Dendritic cell treated with granulocyte-macrophage colony-stimulating factor and Interleukin-4, amounts not matched to agents 40 ng/mL and 50 ng/mL, for 4 days (primary cell): ENCODE measurements around the gene COL23A1.

Source experiments
- H3K27ac Mint-ChIP-seq: one replicate; pipeline ENCODE4 v1.8.0; 2022; ENCODE audit warnings: mild to moderate bottlenecking, mixed read lengths
- H3K27me3 Mint-ChIP-seq: one replicate; pipeline ENCODE4 v1.8.0; 2022; ENCODE audit warnings: mild to moderate bottlenecking, mixed read lengths
- H3K36me3 Mint-ChIP-seq: one replicate; pipeline ENCODE4 v1.8.0; 2022; ENCODE audit warnings: low read depth, mixed read lengths
- H3K4me1 Mint-ChIP-seq: one replicate; pipeline ENCODE4 v1.8.0; 2022; ENCODE audit warnings: low read depth, mixed read lengths
- H3K4me3 Mint-ChIP-seq: one replicate; pipeline ENCODE4 v1.8.0; 2022; ENCODE audit warnings: mild to moderate bottlenecking, moderate library complexity, mixed read lengths
- H3K9me3 Mint-ChIP-seq: one replicate; pipeline ENCODE4 v1.8.0; 2022; ENCODE audit warnings: mixed read lengths
- intact Hi-C: fragments of 100-400 bp; cut with micrococcal nuclease; formaldehyde crosslinking; loops from one replicate; pipeline ENCODE4 v1.15.0; 2022

The COL23A1 gene

DNA sequence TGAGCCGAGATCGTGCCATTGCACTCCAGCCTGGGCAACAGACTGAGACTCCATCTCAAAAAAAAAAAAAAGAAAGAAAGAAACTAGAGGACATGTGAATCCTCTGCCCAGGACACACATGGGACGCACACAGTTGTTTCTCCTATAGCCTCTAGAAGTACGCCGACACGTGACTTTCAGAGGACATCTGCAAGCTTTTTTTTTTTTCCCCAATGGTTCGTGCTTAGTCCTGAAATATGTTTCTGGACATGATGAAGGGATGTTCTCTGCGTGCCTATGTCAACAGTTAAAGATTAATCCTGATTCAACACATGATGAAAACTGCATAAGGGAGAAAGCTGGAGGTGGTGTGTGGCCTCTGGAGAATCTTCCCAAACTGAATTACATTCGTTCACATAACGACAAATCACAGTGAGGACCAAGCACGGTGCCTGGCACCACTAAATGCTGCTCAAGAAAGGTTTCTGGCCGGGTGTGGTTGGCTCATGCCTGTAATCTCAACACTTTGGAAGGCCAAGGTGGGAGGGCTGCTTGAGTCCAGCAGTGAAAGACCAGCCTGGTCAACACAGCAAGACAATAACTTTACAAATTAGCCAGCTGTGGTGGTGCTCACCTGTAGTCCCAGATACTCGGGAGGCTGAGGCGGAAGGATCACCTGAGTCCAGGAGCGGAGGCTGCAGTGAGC lies 9.8 kb downstream of the COL23A1 start:
- no peaks in the 10 kb centered on the region for H3K9me3 Mint-ChIP-seq
- H3K27me3 Mint-ChIP-seq: peaks cover 30% of the 10 kb centered on the region
- H3K4me1 Mint-ChIP-seq: peaks cover 12% of the 10 kb centered on the region
- H3K27ac Mint-ChIP-seq: no peak overlapping the region
- H3K36me3 Mint-ChIP-seq: no peaks in the 10 kb centered on the region
- intact Hi-C loops: no loop called here
- no peak overlapping the region for H3K4me3 Mint-ChIP-seq

GRCh38 chr5:178577944-178578343 lies 12.2 kb downstream of the COL23A1 start:
- no peaks in the 10 kb centered on the region for H3K9me3 Mint-ChIP-seq
- H3K27ac Mint-ChIP-seq: no peak overlapping the region
- no peaks in the 10 kb centered on the region for H3K36me3 Mint-ChIP-seq
- H3K4me3 Mint-ChIP-seq: no peak overlapping the region
- peaks cover 38% of the 10 kb centered on the region for H3K27me3 Mint-ChIP-seq
- H3K4me1 Mint-ChIP-seq: peaks cover 12% of the 10 kb centered on the region
- intact Hi-C loops: no loop called here

- intact Hi-C loops: no loop called here
Observed at GRCh38 chr5:178577376-178577839, 12.8 kb downstream of the COL23A1 start.

DNA sequence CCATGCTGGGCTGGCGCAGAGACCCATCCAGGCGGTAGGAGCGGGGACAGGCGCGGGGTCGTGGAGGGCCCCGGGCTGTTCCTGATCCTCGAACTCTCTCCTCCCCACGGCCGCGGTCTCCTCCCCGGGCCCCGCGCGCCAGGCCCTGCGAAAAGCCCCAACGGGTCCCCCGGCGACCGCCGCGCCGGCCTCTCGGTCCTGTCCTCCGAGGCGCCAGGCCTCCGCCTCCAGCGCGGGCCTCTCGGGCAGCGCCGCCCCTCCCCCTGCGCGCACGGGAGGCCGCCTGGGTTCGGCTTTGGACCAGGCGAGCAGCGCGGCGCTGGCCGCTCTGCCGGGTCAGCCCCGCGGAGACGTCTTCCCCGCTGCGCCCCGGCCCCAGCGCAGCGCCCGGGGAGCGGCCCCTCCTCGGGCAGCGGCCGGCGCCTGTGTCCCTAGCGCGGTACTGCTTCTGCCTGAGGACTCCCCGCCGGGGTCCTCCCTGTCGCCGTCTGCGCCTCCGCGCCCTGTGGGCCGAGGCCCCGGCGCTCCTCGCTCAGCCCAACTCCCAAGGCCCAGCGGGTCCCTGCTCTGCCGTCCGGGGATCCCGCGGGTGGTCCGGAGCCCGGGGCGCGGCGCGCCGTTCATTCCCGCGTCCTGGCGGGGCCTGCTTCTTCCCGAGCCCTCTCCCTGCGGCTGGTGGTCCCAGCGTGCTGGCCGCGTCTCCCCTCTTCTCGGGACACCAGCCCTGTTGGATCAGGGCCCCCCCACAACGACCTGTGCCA lies 13.4 kb downstream of the COL23A1 start:
- H3K4me3 Mint-ChIP-seq: peak overlapping the region; percentile 74
- peak overlapping the region; percentile 58 for H3K27ac Mint-ChIP-seq
- H3K36me3 Mint-ChIP-seq: no peaks in the 10 kb centered on the region

More at GRCh38 chr5:178577376-178577839, 12.8 kb downstream of the COL23A1 start:
- Mint-ChIP-seq H3K9me3 (peaks cover 2% of the 10 kb centered on the region), H3K4me3 (peak overlapping the region; percentile 74), H3K4me1 (peaks cover 12% of the 10 kb centered on the region), H3K27me3 (peaks cover 38% of the 10 kb centered on the region), H3K36me3 (no peaks in the 10 kb centered on the region), H3K27ac (peak overlapping the region; percentile 58)

GRCh38 chr5:178573216-178573615 lies 17.0 kb downstream of the COL23A1 start:
- peaks cover 10% of the 10 kb centered on the region for H3K9me3 Mint-ChIP-seq
- intact Hi-C loops: no loop called here
- H3K27me3 Mint-ChIP-seq: peaks cover 34% of the 10 kb centered on the region

More for the DNA sequence above, 13.4 kb downstream of the COL23A1 start:
- H3K9me3 Mint-ChIP-seq: peaks cover 8% of the 10 kb centered on the region
- H3K27me3 Mint-ChIP-seq: peaks cover 37% of the 10 kb centered on the region
- intact Hi-C loops: no loop called here
- peaks cover 12% of the 10 kb centered on the region for H3K4me1 Mint-ChIP-seq

GRCh38 chr5:178572617-178573016 lies 17.6 kb downstream of the COL23A1 start:
- intact Hi-C loops: no loop called here
- H3K36me3 Mint-ChIP-seq: no peaks in the 10 kb centered on the region
- H3K9me3 Mint-ChIP-seq: peaks cover 10% of the 10 kb centered on the region
- peaks cover 22% of the 10 kb centered on the region for H3K4me1 Mint-ChIP-seq
- H3K27me3 Mint-ChIP-seq: peaks cover 29% of the 10 kb centered on the region
- no peak overlapping the region for H3K4me3 Mint-ChIP-seq
- no peak overlapping the region for H3K27ac Mint-ChIP-seq

More at GRCh38 chr5:178573216-178573615, 17.0 kb downstream of the COL23A1 start:
- Mint-ChIP-seq H3K4me1 (peaks cover 22% of the 10 kb centered on the region), H3K27ac (no peak overlapping the region), H3K4me3 (no peak overlapping the region), H3K36me3 (no peaks in the 10 kb centered on the region)

GRCh38 chr5:178569485-178569884 lies 20.7 kb downstream of the COL23A1 start:
- Mint-ChIP-seq H3K4me1 (peaks cover 13% of the 10 kb centered on the region), H3K36me3 (no peaks in the 10 kb centered on the region), H3K9me3 (peaks cover 10% of the 10 kb centered on the region), H3K4me3 (no peak overlapping the region), H3K27ac (peak overlapping the region; percentile 10), H3K27me3 (peaks cover 9% of the 10 kb centered on the region)
- intact Hi-C loops: no loop called here

GRCh38 chr5:178564811-178565550 lies 25.2 kb downstream of the COL23A1 start:
- Mint-ChIP-seq H3K9me3 (no peaks in the 10 kb centered on the region), H3K36me3 (no peaks in the 10 kb centered on the region), H3K27ac (no peak overlapping the region), H3K4me3 (no peak overlapping the region), H3K27me3 (peaks cover 13% of the 10 kb centered on the region), H3K4me1 (peaks cover 28% of the 10 kb centered on the region)
- intact Hi-C loops: no loop called here

GRCh38 chr5:178564397-178564796 lies 25.8 kb downstream of the COL23A1 start:
- H3K4me3 Mint-ChIP-seq: no peak overlapping the region
- H3K27ac Mint-ChIP-seq: no peak overlapping the region
- peaks cover 25% of the 10 kb centered on the region for H3K4me1 Mint-ChIP-seq
- no peaks in the 10 kb centered on the region for H3K36me3 Mint-ChIP-seq
- H3K27me3 Mint-ChIP-seq: peaks cover 13% of the 10 kb centered on the region
- intact Hi-C loops: no loop called here
- H3K9me3 Mint-ChIP-seq: no peaks in the 10 kb centered on the region

DNA sequence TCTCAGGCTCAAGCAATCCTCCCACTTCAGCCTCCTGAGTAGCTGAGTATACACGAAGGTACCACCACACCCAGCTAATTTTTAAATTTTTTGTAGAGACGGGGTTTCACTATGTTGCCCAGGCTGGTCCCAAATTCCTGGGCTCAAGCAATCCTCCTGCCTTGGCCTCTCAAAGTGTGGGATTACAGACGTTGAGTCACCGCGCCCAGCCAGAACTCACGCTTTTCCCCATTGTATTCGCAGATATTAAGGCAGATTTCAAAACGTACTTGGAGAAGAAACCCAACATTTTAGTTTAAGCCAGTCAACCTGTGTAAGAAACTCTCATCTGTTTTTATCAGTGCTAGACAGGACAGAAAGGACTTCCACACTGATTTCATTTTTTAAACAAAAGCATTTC lies 26.6 kb downstream of the COL23A1 start:
- Mint-ChIP-seq H3K4me1 (peaks cover 21% of the 10 kb centered on the region), H3K9me3 (no peaks in the 10 kb centered on the region), H3K36me3 (no peaks in the 10 kb centered on the region), H3K27me3 (peaks cover 13% of the 10 kb centered on the region), H3K4me3 (no peak overlapping the region), H3K27ac (no peak overlapping the region)
- intact Hi-C loops: no loop called here

DNA sequence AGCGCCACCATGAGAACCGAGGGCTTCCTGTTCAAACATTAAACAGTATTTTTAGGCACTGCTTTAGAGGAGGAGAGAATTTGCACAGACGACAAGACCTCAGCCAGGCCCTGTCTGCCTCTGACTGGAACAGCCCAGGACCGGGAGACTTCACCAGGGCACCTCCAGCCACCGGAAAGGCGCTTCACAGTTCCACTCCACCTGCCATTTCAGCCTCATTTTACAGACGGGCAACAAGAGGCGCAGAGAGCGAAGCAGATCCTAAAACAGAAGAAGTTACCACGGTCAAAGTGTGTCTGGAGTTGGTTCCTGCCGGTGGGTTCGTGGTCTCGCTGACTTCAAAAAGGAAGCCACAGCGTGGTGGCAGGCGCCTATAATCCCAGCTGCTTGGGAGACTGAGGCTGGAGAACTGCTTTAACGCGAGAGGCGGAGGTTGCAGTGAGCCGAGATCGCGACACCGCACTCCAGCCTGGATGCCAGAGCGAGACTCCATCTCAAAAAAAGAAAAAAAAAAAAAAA lies 28.4 kb downstream of the COL23A1 start:
- intact Hi-C loops: no loop called here
- H3K27ac Mint-ChIP-seq: no peak overlapping the region
- no peaks in the 10 kb centered on the region for H3K36me3 Mint-ChIP-seq
- no peaks in the 10 kb centered on the region for H3K9me3 Mint-ChIP-seq
- H3K27me3 Mint-ChIP-seq: peaks cover 13% of the 10 kb centered on the region
- H3K4me3 Mint-ChIP-seq: no peak overlapping the region
- H3K4me1 Mint-ChIP-seq: peaks cover 21% of the 10 kb centered on the region

- intact Hi-C loops: no loop called here
- H3K27me3 Mint-ChIP-seq: peaks cover 13% of the 10 kb centered on the region
- no peak overlapping the region for H3K4me3 Mint-ChIP-seq
- no peaks in the 10 kb centered on the region for H3K9me3 Mint-ChIP-seq
- H3K36me3 Mint-ChIP-seq: no peaks in the 10 kb centered on the region
- H3K27ac Mint-ChIP-seq: no peak overlapping the region
- peaks cover 21% of the 10 kb centered on the region for H3K4me1 Mint-ChIP-seq
Observed at GRCh38 chr5:178560911-178561310, 29.3 kb downstream of the COL23A1 start.

GRCh38 chr5:178557416-178557815 lies 32.8 kb downstream of the COL23A1 start:
- intact Hi-C loops: no loop called here

More at GRCh38 chr5:178557416-178557815, 32.8 kb downstream of the COL23A1 start:
- no peak overlapping the region for H3K4me3 Mint-ChIP-seq
- no peaks in the 10 kb centered on the region for H3K9me3 Mint-ChIP-seq
- peaks cover 4% of the 10 kb centered on the region for H3K27me3 Mint-ChIP-seq
- no peaks in the 10 kb centered on the region for H3K36me3 Mint-ChIP-seq
- H3K4me1 Mint-ChIP-seq: peaks cover 13% of the 10 kb centered on the region
- H3K27ac Mint-ChIP-seq: no peak overlapping the region
